ENCODE results near the gene TFAP2E. TPM values are rescaled to one million over a fixed set of nuclear protein-coding genes. Genes with fewer than 3 reads are reported as not detected.

TFAP2E gene
- total and polyA plus RNA-seq, 5 donors, result 0.17 to 0.34 (median 0.29) TPM

- Histone ChIP-seq H3K4me3 (ENCODE audit: low read length) (no peak overlapping the region), H3K4me1 (ENCODE audit: control insufficient read depth, insufficient read depth, low read length) (no peaks in the 10 kb centered on the region), H3K27ac (ENCODE audit: low read length) (no peak overlapping the region), H3K27me3 (ENCODE audit: control insufficient read depth, insufficient read depth) (no peaks in the 10 kb centered on the region), H3K9me3 (ENCODE audit: control insufficient read depth, low read length) (no peaks in the 10 kb centered on the region)
- ATAC-seq (no peak), DNase-seq (no peak)
- intact Hi-C loops (cut with DNase I), result no loop called here
- WGBS, result 90% methylated on average over 3 of the region's 3 CpGs
These were observed 58.3 kb downstream of the TFAP2E start for GRCh38 chr1:35631396-35631795.

- DNase-seq (no peak), ATAC-seq (no peak)
- Histone ChIP-seq H3K9me3 (ENCODE audit: control insufficient read depth, low read length) (no peaks in the 10 kb centered on the region), H3K4me1 (ENCODE audit: control insufficient read depth, insufficient read depth, low read length) (no peaks in the 10 kb centered on the region), H3K4me3 (ENCODE audit: low read length) (no peak overlapping the region), H3K27me3 (ENCODE audit: control insufficient read depth, insufficient read depth) (no peaks in the 10 kb centered on the region), H3K27ac (ENCODE audit: low read length) (no peak overlapping the region)
- intact Hi-C loops (cut with DNase I), result no loop called here
These were observed 60.4 kb downstream of the TFAP2E start for GRCh38 chr1:35633547-35633946.

GRCh38 chr1:35637401-35637809 lies 64.3 kb downstream of the TFAP2E start:
- peak overlapping the region; percentile 62 for H3K4me3 ChIP-seq (ENCODE audit: low read length)
- H3K27me3 ChIP-seq (ENCODE audit: control insufficient read depth, insufficient read depth), result no peaks in the 10 kb centered on the region
- DNase-seq (no peak), ATAC-seq (no peak)
- no peaks in the 10 kb centered on the region for H3K9me3 ChIP-seq (ENCODE audit: control insufficient read depth, low read length)
- 0% methylated on average over 1 of the region's 1 CpG for WGBS
- intact Hi-C loops (cut with DNase I), result no loop called here
- no peak overlapping the region for H3K27ac ChIP-seq (ENCODE audit: low read length)
- peaks cover 3% of the 10 kb centered on the region for H3K4me1 ChIP-seq (ENCODE audit: control insufficient read depth, insufficient read depth, low read length)

- H3K4me1 ChIP-seq (ENCODE audit: control insufficient read depth, insufficient read depth, low read length), result peaks cover 3% of the 10 kb centered on the region
- 19% methylated on average over 29 of the region's 29 CpGs for WGBS
- peak overlapping the region; percentile 96 for H3K27ac ChIP-seq (ENCODE audit: low read length)
- H3K4me3 ChIP-seq (ENCODE audit: low read length), result peak overlapping the region; percentile 91
- no peak for DNase-seq
- ATAC-seq, result no peak
- intact Hi-C loops (cut with DNase I), result loop anchor here in 1 of 4 donors (10.0 kb wide), 1 partner anchor 74 kb away; the partner anchor contains the start of gene C1orf216
- H3K9me3 ChIP-seq (ENCODE audit: control insufficient read depth, low read length), result no peaks in the 10 kb centered on the region
- H3K27me3 ChIP-seq (ENCODE audit: control insufficient read depth, insufficient read depth), result no peaks in the 10 kb centered on the region
These were observed 67.5 kb downstream of the TFAP2E start for GRCh38 chr1:35640380-35641232.

GRCh38 chr1:35641233-35641866 lies 68.2 kb downstream of the TFAP2E start, which contains the start of gene PSMB2:
PSMB2 (minus strand) TSS chr1:35641526; CDS start chr1:35641432, 94 bp downstream.
- Histone ChIP-seq H3K4me3 (ENCODE audit: low read length) (peak within 1 kb of the TSS; percentile 91), H3K27ac (ENCODE audit: low read length) (peak within 1 kb of the TSS; percentile 96), H3K9me3 (ENCODE audit: control insufficient read depth, low read length) (no peaks in the 10 kb centered on the region), H3K4me1 (ENCODE audit: control insufficient read depth, insufficient read depth, low read length) (peaks cover 3% of the 10 kb centered on the region), H3K27me3 (ENCODE audit: control insufficient read depth, insufficient read depth) (no peaks in the 10 kb centered on the region)
- peak; percentile 97 to 98 for ATAC-seq
- under 1% methylated on average over 43 of the region's 43 CpGs for WGBS
- intact Hi-C loops (cut with DNase I), result loop anchor here in 1 of 4 donors (10.0 kb wide), 1 partner anchor 73 kb away; the partner anchor contains the start of gene C1orf216
- DNase-seq, result peak; percentile 95 to 98 (median 98)

GRCh38 chr1:35642471-35642955 lies 69.4 kb downstream of the TFAP2E start:
- Histone ChIP-seq H3K27ac (ENCODE audit: low read length) (no peak overlapping the region), H3K9me3 (ENCODE audit: control insufficient read depth, low read length) (no peaks in the 10 kb centered on the region), H3K27me3 (ENCODE audit: control insufficient read depth, insufficient read depth) (no peaks in the 10 kb centered on the region), H3K4me3 (ENCODE audit: low read length) (peak overlapping the region; percentile 91), H3K4me1 (ENCODE audit: control insufficient read depth, insufficient read depth, low read length) (peaks cover 3% of the 10 kb centered on the region)
- intact Hi-C loops (cut with DNase I), result loop anchor here in 1 of 4 donors (10.0 kb wide), 1 partner anchor 72 kb away; the partner anchor contains the start of gene C1orf216
- DNase-seq (no peak), ATAC-seq (no peak)
- 38% methylated on average over 14 of the region's 14 CpGs for WGBS

GRCh38 chr1:35644204-35644603 lies 71.1 kb downstream of the TFAP2E start:
- intact Hi-C loops (cut with DNase I), result loop anchor here in 1 of 4 donors (10.0 kb wide), 1 partner anchor 71 kb away; the partner anchor contains the start of gene C1orf216
- Histone ChIP-seq H3K27ac (ENCODE audit: low read length) (no peak overlapping the region), H3K27me3 (ENCODE audit: control insufficient read depth, insufficient read depth) (no peaks in the 10 kb centered on the region), H3K9me3 (ENCODE audit: control insufficient read depth, low read length) (no peaks in the 10 kb centered on the region), H3K4me3 (ENCODE audit: low read length) (no peak overlapping the region), H3K4me1 (ENCODE audit: control insufficient read depth, insufficient read depth, low read length) (peaks cover 3% of the 10 kb centered on the region)
- ATAC-seq, result no peak
- 41% methylated on average over 2 of the region's 2 CpGs for WGBS
- DNase-seq, result no peak

Other genes with a start within 250 kb of the TFAP2E start
- 10 to 100 TPM; 53.5 to 67.0 (median 60.0) TPM for gene KIAA0319L, start 15.9 kb upstream of the TFAP2E start, total RNA-seq
- 31.8 TPM for gene KIAA0319L, start 15.9 kb upstream of the TFAP2E start, polyA plus RNA-seq
- gene NCDN, start 15.5 kb upstream of the TFAP2E start, total RNA-seq, result 10 to 100 TPM; 26.4 to 41.6 (median 35.1) TPM
- 21.2 TPM for gene NCDN, start 15.5 kb upstream of the TFAP2E start, polyA plus RNA-seq
- 10 to 100 TPM; 32.0 to 37.3 (median 35.7) TPM for gene PSMB2, start 68.2 kb downstream of the TFAP2E start, total RNA-seq
- 36.8 TPM for gene PSMB2, start 68.2 kb downstream of the TFAP2E start, polyA plus RNA-seq
- 10 to 100 TPM; 15.1 to 19.6 (median 16.3) TPM for gene C1orf216, start 145.6 kb downstream of the TFAP2E start, total RNA-seq
- 9.3 TPM for gene C1orf216, start 145.6 kb downstream of the TFAP2E start, polyA plus RNA-seq
- 1 to 10 TPM in 1 of 4 donors, under 1 TPM in 3; 0.22 to 1.8 (median 0.44) TPM for gene CLSPN, start 196.7 kb downstream of the TFAP2E start, total RNA-seq
- gene CLSPN, start 196.7 kb downstream of the TFAP2E start, polyA plus RNA-seq, result 0.16 TPM
- gene AGO4, start 234.7 kb downstream of the TFAP2E start, total RNA-seq, result 10 to 100 TPM; 17.5 to 22.9 (median 20.0) TPM
- 8.5 TPM for gene AGO4, start 234.7 kb downstream of the TFAP2E start, polyA plus RNA-seq